Astrocyte (in vitro differentiated cells and primary cell): Measurements from ENCODE around the gene TACR1.
"Not testable (repeated sequence)": the region's sequence is repeated elsewhere in the genome, so short reads cannot be mapped to it uniquely, and the experiment has no call there.

Experiments
- CTCF ChIP-seq: IDR thresholded peaks from 2 replicates; pipeline ENCODE4 v1.5.1; 2011; ENCODE audit warnings: low read depth, mild to moderate bottlenecking, inconsistent platforms, low read length, moderate library complexity; ENCODE audit not compliant: insufficient read depth
- EZH2 ChIP-seq: IDR thresholded peaks from 2 replicates; pipeline ENCODE4 v1.6.1; 2012; ENCODE audit warnings: mild to moderate bottlenecking, low read length, inconsistent platforms; ENCODE audit not compliant: insufficient read depth

DNA sequence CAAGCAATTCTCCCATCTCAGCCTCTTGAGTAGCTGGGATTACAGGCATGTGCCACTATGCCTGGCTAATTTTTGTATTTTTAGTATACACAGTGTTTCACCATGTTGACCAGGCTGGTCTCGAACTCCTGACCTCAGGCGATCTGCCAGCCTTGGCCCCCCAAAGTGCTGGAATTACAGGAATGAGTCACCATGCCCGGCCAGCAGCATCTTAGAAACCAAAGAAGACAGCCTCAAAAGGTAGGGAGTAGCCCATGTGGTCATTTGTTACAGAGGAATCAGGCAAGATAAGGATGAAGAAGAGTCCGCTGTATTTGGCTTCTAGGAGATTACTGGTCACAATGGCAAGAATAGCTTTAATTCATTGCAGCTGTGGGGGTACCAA, 53.1 kb downstream of the TACR1 start:
- not testable (repeated sequence) for TF ChIP-seq CTCF, EZH2
